ENCODE results near the gene CNPPD1. TPM values are rescaled to one million over a fixed set of nuclear protein-coding genes. Genes with fewer than 3 reads are reported as not detected.
A peak's percentile ranks its signal among the peaks of the same experiment; 100 is the strongest.

Gene CNPPD1
- total RNA-seq, 1 donor from 2014 or later: 38.9 TPM

DNA sequence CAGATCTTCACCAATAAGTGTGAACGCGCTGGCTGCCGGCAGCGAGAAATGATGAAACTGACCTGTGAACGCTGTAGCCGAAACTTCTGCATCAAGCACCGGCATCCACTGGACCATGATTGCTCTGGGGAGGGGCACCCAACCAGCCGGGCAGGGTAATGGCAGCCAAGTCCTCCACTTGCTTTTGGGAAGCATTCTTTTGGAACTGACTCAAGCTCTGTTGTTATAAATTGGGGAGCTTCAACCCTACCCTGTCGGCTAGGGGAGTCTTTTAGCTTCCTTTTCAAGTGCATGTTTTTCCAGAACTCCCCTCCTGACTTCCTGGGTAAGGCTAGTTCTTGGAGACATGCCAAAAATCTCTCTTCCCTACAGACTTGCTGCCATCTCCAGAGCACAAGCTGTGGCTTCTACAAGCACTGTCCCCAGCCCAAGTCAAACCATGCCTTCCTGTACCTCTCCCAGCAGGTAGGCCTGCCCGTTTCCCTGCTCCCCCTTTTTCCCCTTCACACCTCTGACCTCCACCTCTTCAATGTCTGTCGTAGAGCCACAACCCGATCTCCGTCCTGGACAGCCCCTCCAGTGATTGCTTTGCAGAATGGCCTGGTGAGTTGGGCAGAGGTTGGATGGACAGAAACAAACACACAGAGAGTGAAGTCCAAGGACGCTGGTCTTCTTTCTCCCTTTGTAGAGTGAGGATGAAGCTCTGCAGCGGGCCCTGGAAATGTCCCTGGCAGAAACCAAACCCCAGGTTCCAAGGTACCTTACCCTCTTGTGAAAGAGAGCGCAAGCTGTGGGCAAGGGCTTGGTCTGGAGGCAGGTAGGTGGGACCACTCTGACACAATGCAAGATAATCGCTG, 31.4 kb upstream of the CNPPD1 start:
- Mint-ChIP-seq H3K36me3 (ENCODE audit: insufficient read depth) (peaks cover 11% of the 10 kb centered on the region), H3K4me3 (ENCODE audit: low read depth) (peak overlapping the region; percentile 89), H3K4me1 (ENCODE audit: low read depth) (peaks cover 11% of the 10 kb centered on the region), H3K27ac (peak overlapping the region; percentile 22), H3K9me3 (ENCODE audit: low read depth) (no peaks in the 10 kb centered on the region), H3K27me3 (peaks cover 4% of the 10 kb centered on the region)
- TF ChIP-seq CTCF (IDR thresholded peaks at IDR 0.05; ENCODE audit: unreplicated experiment): no peak
- DNase-seq (ENCODE audit: low spot score, unreplicated experiment): no peak

DNA sequence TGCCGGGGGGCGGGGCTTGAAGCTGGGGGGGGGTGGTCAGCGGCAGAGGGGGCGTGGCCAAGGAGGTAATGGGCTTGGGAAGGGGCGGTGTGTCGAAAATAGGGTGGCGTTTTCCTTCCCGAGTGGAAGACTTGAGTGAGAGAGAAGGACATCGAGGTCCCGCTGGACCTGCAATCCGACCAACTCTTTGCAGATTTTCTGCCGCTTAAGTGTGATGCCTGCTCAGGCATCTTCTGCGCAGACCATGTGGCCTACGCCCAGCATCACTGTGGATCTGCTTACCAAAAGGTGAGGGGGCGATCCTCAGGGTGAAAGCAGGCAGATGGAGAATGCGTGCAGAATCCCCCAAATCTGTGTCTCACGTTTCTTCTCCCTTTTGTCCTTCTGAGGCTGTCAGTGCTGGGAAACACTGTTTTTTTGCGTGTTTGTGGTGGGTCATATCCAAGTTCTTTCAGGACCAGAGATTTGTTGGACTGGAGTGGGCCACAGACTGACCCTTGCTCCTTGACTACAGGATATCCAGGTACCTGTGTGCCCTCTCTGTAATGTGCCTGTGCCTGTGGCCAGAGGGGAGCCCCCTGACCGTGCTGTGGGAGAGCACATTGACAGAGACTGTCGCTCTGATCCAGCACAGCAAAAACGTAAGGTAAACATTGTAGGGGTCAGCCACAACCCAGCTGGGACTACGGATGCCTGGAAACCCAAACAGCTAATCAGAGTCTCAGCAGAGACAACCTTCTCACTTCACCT, 30.6 kb upstream of the CNPPD1 start:
- Mint-ChIP-seq H3K36me3 (ENCODE audit: insufficient read depth) (peaks cover 11% of the 10 kb centered on the region), H3K27me3 (peaks cover 4% of the 10 kb centered on the region), H3K4me3 (ENCODE audit: low read depth) (peak overlapping the region; percentile 89), H3K4me1 (ENCODE audit: low read depth) (peaks cover 11% of the 10 kb centered on the region), H3K27ac (peak overlapping the region; percentile 24), H3K9me3 (ENCODE audit: low read depth) (no peaks in the 10 kb centered on the region)
- no peak for TF ChIP-seq CTCF (IDR thresholded peaks at IDR 0.05; ENCODE audit: unreplicated experiment)
- no peak for DNase-seq (ENCODE audit: low spot score, unreplicated experiment)

DNA sequence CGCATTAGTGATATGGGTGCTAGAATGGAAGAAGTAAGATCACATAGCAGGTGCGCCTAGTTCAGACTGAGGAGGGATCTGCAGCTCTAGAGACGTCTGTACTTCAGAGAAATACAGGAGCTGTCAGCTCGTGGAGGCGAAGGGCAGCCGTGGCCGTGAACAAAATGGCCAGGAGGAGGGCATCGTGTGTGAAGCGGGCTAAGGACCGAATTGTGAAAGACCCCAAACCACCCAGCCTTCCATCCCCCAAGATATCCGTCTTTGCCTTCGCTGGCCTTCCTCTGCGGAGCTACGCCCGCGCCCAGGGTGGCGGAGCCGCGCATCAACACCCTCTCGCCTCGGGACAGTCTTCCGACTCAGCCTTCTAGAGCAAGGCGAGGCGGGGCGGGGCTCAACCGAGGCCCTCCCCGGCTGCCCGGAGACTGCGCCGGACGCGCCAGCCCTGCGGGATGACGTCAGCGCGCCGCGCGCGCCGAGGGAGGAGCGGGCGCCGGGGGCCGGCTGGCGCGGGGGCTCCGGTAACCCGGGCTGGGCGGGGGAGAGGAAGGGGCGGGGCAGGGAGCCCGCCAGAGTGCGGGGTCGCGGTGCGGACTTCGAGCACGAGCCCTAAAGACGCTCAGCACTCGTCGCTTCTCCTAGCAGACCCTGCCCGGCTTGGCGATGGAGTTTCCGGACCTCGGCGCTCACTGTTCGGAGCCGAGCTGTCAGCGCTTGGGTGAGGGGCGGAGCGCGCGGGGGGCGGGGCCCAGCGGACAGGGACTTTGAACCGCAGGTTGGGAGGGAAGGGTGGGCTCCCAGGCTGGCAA, 29.8 kb upstream of the CNPPD1 start, which contains the start of gene ZFAND2B:
TSS of gene ZFAND2B (plus strand) at position 455 of the 806 bp plus-strand sequence. CDS start at position 661, 206 bp downstream.
- peak; percentile 10 for TF ChIP-seq CTCF (IDR thresholded peaks at IDR 0.05; ENCODE audit: unreplicated experiment)
- peak within 1 kb of the TSS; percentile 89 for H3K4me3 Mint-ChIP-seq (ENCODE audit: low read depth)
- H3K27me3 Mint-ChIP-seq: peaks cover 4% of the 10 kb centered on the region
- peak within 1 kb of the TSS; percentile 98 for H3K27ac Mint-ChIP-seq
- peak; percentile 90 for DNase-seq (ENCODE audit: low spot score, unreplicated experiment)
- H3K36me3 Mint-ChIP-seq (ENCODE audit: insufficient read depth): peaks cover 8% of the 10 kb centered on the region
- H3K4me1 Mint-ChIP-seq (ENCODE audit: low read depth): peaks cover 11% of the 10 kb centered on the region
- no peaks in the 10 kb centered on the region for H3K9me3 Mint-ChIP-seq (ENCODE audit: low read depth)

GRCh38 chr2:219205981-219206327, 29.2 kb upstream of the CNPPD1 start:
- Mint-ChIP-seq H3K27ac (peak overlapping the region; percentile 98), H3K27me3 (peaks cover 4% of the 10 kb centered on the region), H3K9me3 (ENCODE audit: low read depth) (no peaks in the 10 kb centered on the region), H3K36me3 (ENCODE audit: insufficient read depth) (peaks cover 6% of the 10 kb centered on the region), H3K4me1 (ENCODE audit: low read depth) (peaks cover 11% of the 10 kb centered on the region), H3K4me3 (ENCODE audit: low read depth) (peak overlapping the region; percentile 89)
- TF ChIP-seq CTCF (IDR thresholded peaks at IDR 0.05; ENCODE audit: unreplicated experiment): no peak
- no peak for DNase-seq (ENCODE audit: low spot score, unreplicated experiment)

DNA sequence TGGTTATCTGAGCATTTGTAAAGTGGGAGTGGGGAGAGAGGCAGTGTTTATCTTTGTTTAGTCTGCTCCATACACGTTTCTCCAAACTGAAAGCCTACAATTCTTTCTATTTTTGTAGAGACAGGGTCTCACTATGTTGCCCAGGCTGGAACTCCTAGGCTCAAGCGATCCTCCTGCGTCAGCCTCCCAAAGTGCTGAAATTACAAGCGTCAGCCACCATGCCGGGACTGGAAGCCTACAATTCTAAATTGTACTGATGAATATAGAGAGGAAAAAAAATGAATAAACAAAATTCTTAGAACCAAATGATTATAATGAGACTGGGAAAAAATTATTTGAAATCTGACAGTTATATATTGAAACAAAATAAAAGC, 28.4 kb upstream of the CNPPD1 start:
- TF ChIP-seq CTCF (IDR thresholded peaks at IDR 0.05; ENCODE audit: unreplicated experiment): no peak
- Mint-ChIP-seq H3K36me3 (ENCODE audit: insufficient read depth) (peaks cover 6% of the 10 kb centered on the region), H3K27ac (peak overlapping the region; percentile 59), H3K4me1 (ENCODE audit: low read depth) (peaks cover 11% of the 10 kb centered on the region), H3K9me3 (ENCODE audit: low read depth) (no peaks in the 10 kb centered on the region), H3K27me3 (peaks cover 4% of the 10 kb centered on the region), H3K4me3 (ENCODE audit: low read depth) (peak overlapping the region; percentile 47)
- DNase-seq (ENCODE audit: low spot score, unreplicated experiment): no peak
